Muscle layer of duodenum (tissue), 2 donors: ENCODE data around the gene HOXA7.

Source experiments
- H3K27ac ChIP-seq: one replicate; pipeline ENCODE4 v1.7.0; 2013; ENCODE audit warnings: mild to moderate bottlenecking, low read length
- H3K27me3 ChIP-seq: one replicate; pipeline ENCODE4 v1.7.0; 2013; ENCODE audit warnings: low read depth, mild to moderate bottlenecking, control low read depth, low read length
- H3K36me3 ChIP-seq, 2 donors: one replicate each; pipeline ENCODE4 v1.7.0; 2013; ENCODE audit warnings: low read length in 2 of 2, control low read depth in 1 of 2, mild to moderate bottlenecking in 1 of 2; ENCODE audit not compliant: insufficient read depth in 2 of 2, control insufficient read depth in 1 of 2
- H3K4me1 ChIP-seq, 2 donors: one replicate each; pipeline ENCODE4 v1.7.0; 2013; ENCODE audit warnings: low read length in 2 of 2, mild to moderate bottlenecking in 2 of 2, control low read depth in 1 of 2, moderate library complexity in 1 of 2; ENCODE audit not compliant: insufficient read depth in 2 of 2, control insufficient read depth in 1 of 2
- H3K4me3 ChIP-seq, 2 donors: one replicate each; pipeline ENCODE4 v1.7.0; 2013; ENCODE audit warnings: low read length in 2 of 2, low read depth in 1 of 2, mild to moderate bottlenecking in 1 of 2
- H3K9me3 ChIP-seq, 2 donors: one replicate each; pipeline ENCODE4 v1.7.0; 2013; ENCODE audit warnings: low read length in 2 of 2, control low read depth in 1 of 2, mild to moderate bottlenecking in 1 of 2; ENCODE audit not compliant: control insufficient read depth in 1 of 2
- donor health status: healthy.

HOXA7 gene

DNA sequence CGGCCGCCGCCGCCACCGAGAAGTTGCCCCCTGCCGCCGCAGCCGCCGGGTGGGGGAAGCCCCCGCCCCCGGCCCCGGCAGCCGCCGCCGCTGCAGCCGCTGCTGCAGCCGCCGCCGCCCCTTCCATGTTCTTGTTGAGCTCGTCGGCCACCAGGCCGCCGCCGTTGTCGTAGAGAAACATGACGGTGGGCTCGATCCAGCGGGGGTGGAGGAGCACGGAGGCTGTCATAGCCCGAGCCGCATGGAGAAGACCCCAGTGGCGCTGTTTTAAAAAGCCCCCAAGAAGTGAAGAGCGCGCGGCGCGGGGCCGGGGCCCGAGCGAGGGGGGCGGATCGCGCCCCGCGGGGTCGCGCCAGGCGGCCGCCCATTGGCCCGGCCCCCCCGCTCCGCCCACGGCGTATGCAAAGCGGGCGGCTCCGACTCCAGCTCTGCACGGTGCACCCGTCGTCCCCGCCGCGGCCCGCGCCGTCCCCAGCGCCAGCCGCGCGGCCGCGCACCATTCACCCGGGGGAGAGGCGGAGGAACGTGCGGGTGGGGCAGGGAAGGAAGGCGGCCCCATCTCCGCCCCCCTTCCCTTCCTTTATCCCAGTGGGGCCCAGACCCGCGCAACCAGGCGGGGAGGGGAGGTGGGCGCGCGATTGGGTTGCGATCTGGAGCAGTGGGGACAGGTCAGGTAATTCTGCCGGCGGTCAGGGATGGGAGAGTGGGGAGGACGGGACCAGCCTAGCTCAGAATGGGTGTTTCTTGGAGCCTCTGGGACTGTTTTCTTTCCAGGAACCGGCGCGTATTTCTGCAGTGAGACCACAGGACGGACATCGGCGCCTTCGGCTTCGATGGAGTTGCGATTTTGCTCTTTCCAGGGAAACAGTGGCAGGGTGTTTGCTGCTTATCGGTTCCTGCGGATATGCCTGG is 43.6 kb upstream of the HOXA7 start, which contains the start of gene HOXA13:
HOXA13 (minus strand) TSS at position 243 of the 912 bp plus-strand sequence; CDS start at position 229, 14 bp downstream.
- Histone ChIP-seq H3K36me3 (no peaks in the 10 kb centered on the region), H3K4me3 (peak within 1 kb of the TSS in 1 of 2 donors; percentile 51), H3K27me3 (peaks cover 85% of the 10 kb centered on the region), H3K9me3 (peaks cover 0 to 3% of the 10 kb centered on the region in 2 donors), H3K27ac (no peak within 1 kb of the TSS), H3K4me1 (peaks cover 0 to 37% of the 10 kb centered on the region in 2 donors)

DNA sequence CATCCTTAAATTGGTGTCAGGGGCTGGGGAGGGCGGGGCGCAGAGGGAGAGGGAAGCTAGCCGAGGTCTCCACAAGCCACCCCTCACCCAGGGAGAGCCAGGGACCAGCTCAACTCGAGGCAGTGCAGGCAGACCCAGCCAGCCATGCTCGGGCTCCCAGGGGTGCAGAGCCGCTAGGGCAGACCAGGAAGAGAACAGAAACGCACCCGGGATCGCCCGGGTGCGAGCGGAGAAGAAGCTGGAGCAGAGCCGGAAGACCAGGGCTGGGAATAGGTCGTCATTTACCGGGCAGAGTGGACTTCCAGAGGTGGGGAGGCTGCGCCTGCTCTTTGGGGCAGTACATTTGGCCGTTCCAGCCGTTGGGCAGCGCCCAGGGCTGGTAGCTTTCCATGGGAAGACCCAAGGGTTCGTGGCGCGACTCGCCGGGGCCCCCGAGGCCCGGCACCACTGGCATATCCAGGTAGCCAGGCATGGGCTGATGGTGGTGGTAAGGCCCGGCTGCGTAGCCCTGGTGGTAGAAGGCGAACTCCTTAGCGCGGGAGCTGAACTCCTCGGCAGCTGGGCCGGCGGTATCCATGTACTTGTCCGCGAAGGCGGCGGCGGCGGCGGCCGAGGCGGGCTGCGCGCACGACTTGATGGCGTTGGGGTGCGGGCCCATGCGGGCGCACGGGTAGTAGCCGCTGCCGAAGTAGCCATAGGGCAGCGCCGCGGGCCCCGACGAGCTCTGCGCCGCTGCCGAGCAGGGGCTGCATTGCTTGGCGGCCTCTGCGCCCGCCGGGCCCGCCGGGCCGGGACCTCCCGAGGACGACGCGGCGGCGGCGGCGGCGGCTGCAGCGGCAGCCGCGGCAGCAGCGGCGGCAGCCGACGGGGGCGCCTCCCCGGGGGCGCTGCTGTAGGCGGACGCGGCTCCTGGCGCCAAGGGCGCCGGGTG is 42.7 kb upstream of the HOXA7 start:
- peak overlapping the region in 1 of 2 donors; percentile 39 for H3K4me3 ChIP-seq
- H3K27ac ChIP-seq = no peak overlapping the region
- peaks cover 0 to 30% of the 10 kb centered on the region in 2 donors for H3K4me1 ChIP-seq
- peaks cover 85% of the 10 kb centered on the region for H3K27me3 ChIP-seq
- H3K36me3 ChIP-seq = no peaks in the 10 kb centered on the region
- no peaks in the 10 kb centered on the region for H3K9me3 ChIP-seq

GRCh38 chr7:27198138-27198841 is 41.8 kb upstream of the HOXA7 start:
- Histone ChIP-seq H3K36me3 (no peaks in the 10 kb centered on the region), H3K27ac (no peak overlapping the region), H3K4me3 (no peak overlapping the region), H3K4me1 (peaks cover 0 to 32% of the 10 kb centered on the region in 2 donors), H3K9me3 (no peaks in the 10 kb centered on the region), H3K27me3 (peaks cover 85% of the 10 kb centered on the region)

DNA sequence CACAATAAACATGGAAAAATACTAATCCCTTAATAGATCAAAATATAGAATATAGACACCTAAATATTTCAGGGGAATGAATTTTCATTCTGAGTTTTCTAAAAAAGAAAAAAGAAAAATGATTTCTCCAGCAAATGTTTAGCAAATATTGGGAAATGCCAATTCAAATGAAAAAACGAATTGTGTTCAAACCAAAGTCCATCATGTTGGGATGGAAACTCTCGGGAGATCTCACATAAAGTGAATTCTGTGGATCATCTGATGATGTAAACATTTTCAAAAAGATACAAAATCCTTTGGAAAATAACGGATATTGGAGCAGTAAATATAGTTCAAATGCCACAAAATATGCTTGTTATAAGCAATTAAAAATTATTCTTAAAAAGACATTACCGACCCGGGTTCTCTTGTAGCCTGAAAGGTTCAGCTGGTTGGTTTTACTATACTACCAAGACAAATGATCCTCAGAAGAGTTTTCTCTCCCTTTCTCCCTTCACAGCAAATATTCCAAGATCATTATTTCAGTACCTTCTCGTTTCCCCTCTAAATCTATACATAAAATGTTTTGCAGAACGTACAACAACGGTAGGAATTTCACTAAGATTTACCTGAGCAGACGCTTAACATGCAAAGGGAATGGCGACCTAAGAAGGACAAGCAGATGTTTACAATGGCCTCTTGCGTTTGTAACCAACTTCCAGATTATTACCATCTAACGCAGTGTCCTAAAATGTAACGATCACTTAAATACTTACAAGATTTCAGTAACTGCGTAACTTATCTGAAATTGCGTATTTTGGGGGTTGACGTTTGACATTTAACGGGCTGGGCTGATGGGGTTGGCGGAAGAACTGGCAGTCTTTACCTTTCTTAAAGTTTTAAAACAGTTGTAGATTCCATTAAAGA is 40.9 kb upstream of the HOXA7 start:
- no peaks in the 10 kb centered on the region for H3K36me3 ChIP-seq
- H3K27ac ChIP-seq = no peak overlapping the region
- no peaks in the 10 kb centered on the region for H3K9me3 ChIP-seq
- no peak overlapping the region for H3K4me3 ChIP-seq
- peaks cover 0 to 38% of the 10 kb centered on the region in 2 donors for H3K4me1 ChIP-seq
- H3K27me3 ChIP-seq = peaks cover 81% of the 10 kb centered on the region

DNA sequence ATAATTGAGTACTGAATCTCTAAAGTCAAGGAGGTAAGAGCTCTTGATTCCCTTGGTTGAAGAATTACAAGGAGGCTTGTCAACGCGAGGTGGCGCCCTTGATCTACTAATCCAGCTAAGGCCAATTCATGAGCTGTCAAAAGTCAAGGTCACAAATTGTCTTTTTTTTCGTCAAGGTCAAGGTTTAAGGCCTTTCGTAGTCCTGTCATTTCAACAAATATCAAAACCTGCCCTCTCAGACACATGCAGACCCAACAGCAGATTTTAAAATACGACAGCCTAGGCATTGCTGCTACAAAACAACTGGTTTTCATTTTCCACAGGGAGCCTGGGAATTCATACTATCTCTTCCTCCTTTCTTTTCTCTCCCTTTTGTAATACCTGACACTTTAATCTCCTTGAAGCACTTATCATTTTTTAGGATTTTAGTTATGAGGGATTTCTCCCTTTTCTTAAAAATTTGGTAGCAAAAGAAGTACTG is 39.9 kb upstream of the HOXA7 start:
- no peak overlapping the region for H3K4me3 ChIP-seq
- no peaks in the 10 kb centered on the region for H3K9me3 ChIP-seq
- H3K27ac ChIP-seq = no peak overlapping the region
- peaks cover 0 to 40% of the 10 kb centered on the region in 2 donors for H3K4me1 ChIP-seq
- H3K36me3 ChIP-seq = no peaks in the 10 kb centered on the region
- H3K27me3 ChIP-seq = peaks cover 82% of the 10 kb centered on the region

- H3K9me3 ChIP-seq = no peaks in the 10 kb centered on the region
- peaks cover 85% of the 10 kb centered on the region for H3K27me3 ChIP-seq
- H3K4me1 ChIP-seq = peaks cover 0 to 28% of the 10 kb centered on the region in 2 donors
- no peak overlapping the region for H3K4me3 ChIP-seq
- H3K36me3 ChIP-seq = no peaks in the 10 kb centered on the region
- no peak overlapping the region for H3K27ac ChIP-seq
Measured at GRCh38 chr7:27194686-27195379, 38.4 kb upstream of the HOXA7 start.

GRCh38 chr7:27194002-27194352 is 37.5 kb upstream of the HOXA7 start:
- H3K36me3 ChIP-seq = no peaks in the 10 kb centered on the region
- H3K4me3 ChIP-seq = no peak overlapping the region
- no peaks in the 10 kb centered on the region for H3K9me3 ChIP-seq
- H3K27me3 ChIP-seq = peaks cover 90% of the 10 kb centered on the region
- H3K27ac ChIP-seq = no peak overlapping the region
- H3K4me1 ChIP-seq = peaks cover 0 to 25% of the 10 kb centered on the region in 2 donors

DNA sequence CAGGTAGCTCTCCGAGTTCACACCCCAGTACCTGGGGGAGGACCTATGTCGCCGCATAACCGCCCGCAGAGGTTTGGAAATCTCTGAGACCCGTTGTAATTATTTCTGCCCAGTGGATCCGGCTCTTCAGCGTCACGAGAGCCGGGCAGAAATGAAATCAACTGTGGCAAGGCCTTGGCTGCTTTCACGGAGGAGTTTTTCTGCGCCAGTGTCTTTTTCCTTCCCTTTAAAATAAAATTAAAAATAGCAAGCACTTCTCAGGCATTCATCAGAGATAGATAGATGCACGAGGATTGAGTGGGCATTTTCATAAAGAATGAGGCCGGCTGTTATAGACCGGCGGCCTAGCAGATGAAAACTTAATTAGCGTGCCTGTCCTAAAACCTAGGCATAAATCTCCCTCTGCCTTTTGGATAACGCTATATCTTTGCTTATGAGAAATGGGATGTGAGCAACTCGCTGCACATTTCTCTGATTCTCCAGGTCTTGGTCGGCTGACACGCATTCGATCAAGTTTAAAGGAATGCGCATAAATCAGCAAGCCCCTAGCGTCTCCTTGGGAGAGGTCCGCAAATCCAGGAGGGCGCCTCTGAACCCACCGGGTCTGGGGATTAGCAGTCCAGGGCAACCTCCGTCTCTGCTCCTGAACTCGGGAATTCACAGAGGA is 37.0 kb upstream of the HOXA7 start:
- no peak overlapping the region for H3K27ac ChIP-seq
- peak overlapping the region in 1 of 2 donors; percentile 43 for H3K4me3 ChIP-seq
- no peaks in the 10 kb centered on the region for H3K36me3 ChIP-seq
- peaks cover 90% of the 10 kb centered on the region for H3K27me3 ChIP-seq
- H3K4me1 ChIP-seq = peaks cover 0 to 24% of the 10 kb centered on the region in 2 donors
- H3K9me3 ChIP-seq = no peaks in the 10 kb centered on the region

GRCh38 chr7:27192546-27193334 is 36.3 kb upstream of the HOXA7 start:
- Histone ChIP-seq H3K4me3 (peak overlapping the region; percentile 3 to 43), H3K27me3 (peaks cover 90% of the 10 kb centered on the region), H3K4me1 (peaks cover 0 to 28% of the 10 kb centered on the region in 2 donors)

More at GRCh38 chr7:27192546-27193334, 36.3 kb upstream of the HOXA7 start:
- Histone ChIP-seq H3K9me3 (no peaks in the 10 kb centered on the region), H3K27ac (no peak overlapping the region), H3K36me3 (no peaks in the 10 kb centered on the region)
